Retina (tissue), 1 donor: ENCODE results near the gene MYCBP2.
"Not testable (repeated sequence)": the region's sequence is repeated elsewhere in the genome, so short reads cannot be mapped to it uniquely, and the experiment has no call there.

ENCODE experiments used
- DNase-seq: peaks from one replicate; pipeline ENCODE4 v3.0.0-alpha.2; 2016

MYCBP2 gene

GRCh38 chr13:77326905-77327604 is at the start of gene MYCBP2:
Gene MYCBP2, minus strand, starts transcription at chr13:77327094. Its CDS starts 319 bp downstream, at chr13:77326775.
- peak; percentile 94 for DNase-seq

GRCh38 chr13:77375560-77376108 is 48.7 kb upstream of the MYCBP2 start:
- no peak for DNase-seq

- DNase-seq = no peak
Measured at GRCh38 chr13:77374786-77375185, 47.9 kb upstream of the MYCBP2 start.

DNA sequence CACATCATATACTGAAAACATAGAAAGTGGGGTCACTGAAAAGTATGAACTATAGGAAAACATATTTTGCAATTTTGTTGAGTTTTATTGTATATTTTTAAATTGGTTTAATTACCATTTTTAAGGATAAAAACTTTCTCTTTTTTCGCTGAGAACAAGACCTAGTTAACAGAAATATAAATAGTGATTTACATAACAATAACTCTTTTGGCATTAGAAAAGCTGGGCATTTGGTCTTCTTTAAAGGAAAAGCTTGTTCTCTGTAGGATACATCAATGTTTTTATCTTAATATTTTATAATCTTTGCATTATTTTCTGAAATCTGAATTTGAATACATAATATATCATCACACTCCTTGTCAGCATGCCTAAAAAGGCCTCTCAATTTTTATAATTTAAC is 47.4 kb upstream of the MYCBP2 start:
- no peak for DNase-seq

DNA sequence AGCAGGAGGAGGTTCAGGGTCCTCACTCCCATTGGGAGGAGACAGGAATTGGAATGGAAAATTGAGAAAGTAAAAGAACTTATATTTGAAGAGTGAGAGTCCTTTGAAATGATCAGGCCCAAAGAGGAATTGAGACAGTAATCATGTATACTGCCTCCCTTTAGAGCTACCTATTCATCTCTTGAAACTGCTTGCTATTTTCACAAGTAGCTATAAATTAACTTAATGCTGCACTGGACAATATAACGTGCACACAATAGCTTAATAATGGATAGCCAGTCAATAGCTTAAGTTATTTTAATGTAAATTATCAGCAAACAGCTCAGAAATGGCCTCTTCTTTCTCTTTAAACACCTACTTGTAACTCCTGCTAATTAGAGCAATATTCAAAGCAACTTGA is 46.6 kb upstream of the MYCBP2 start:
- DNase-seq = no peak

- DNase-seq = no peak
Measured at GRCh38 chr13:77372275-77372674, 45.4 kb upstream of the MYCBP2 start.

GRCh38 chr13:77370888-77371287 is 44.0 kb upstream of the MYCBP2 start:
- DNase-seq = no peak

DNA sequence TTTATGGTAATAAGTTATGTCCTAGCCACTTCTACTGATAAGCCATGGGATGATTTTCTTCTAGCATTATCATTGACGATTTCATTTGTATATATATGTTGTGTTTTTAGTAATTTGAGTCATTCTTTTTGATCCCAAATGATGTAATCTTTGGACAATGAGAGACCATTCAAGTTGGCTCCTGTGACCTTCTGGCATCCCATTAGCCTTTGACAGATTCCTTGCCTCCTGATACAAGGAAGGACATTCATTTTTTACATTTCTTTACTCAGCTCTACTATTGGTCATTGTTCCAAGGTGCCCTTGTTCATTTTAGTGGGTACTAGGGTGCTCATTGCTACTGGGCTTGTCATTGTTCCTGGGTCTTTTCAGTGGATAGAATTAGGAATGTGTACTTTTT is 35.3 kb upstream of the MYCBP2 start:
- DNase-seq = no peak

GRCh38 chr13:77360032-77360685 is 33.3 kb upstream of the MYCBP2 start:
- no peak for DNase-seq

- no peak for DNase-seq
Measured at GRCh38 chr13:77359171-77359570, 32.3 kb upstream of the MYCBP2 start.

GRCh38 chr13:77358001-77358400 is 31.1 kb upstream of the MYCBP2 start:
- no peak for DNase-seq

DNA sequence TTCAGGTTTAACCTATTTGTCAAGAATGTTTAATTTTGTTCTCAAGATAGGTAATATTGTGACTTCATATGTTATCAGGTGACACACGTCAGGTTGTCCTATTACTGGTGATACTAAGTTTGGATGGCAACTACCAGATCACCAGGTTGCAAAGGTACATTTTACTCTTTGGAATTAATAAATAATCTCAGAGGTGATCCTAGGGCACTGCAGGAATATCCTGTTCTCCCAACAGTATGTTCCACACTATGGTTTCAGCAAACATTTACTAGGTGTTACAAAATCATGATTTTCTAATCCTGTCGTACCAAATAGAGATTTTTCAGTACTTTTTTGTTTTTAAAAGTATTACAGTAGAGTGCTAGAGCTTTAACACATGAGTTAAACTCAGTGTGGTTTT is 29.3 kb upstream of the MYCBP2 start:
- DNase-seq = no peak

- no peak for DNase-seq
Measured at GRCh38 chr13:77353995-77354394, 27.1 kb upstream of the MYCBP2 start.

DNA sequence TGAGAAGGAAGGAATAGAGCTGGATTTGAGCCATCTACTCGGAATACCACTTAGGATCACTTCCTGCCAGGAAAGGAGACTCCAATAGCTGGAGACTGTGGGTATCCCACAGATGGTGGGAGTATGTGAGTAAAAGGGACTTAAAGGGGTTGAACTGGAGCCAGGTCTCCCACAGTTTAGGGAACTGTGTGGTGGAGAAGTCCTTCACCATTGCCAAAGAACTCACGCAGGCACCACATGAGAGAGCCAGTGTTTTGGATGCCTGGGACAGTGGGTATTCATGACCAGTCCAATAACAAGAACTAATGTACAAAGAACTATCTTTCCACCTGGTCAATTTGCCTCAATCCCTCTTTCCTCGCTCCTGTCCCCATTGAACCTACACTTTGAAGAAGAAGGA is 24.4 kb upstream of the MYCBP2 start:
- no peak for DNase-seq

- no peak for DNase-seq
Measured at GRCh38 chr13:77350811-77351210, 23.9 kb upstream of the MYCBP2 start.

GRCh38 chr13:77349365-77349764 is 22.5 kb upstream of the MYCBP2 start:
- DNase-seq = no peak

- DNase-seq = not testable (repeated sequence)
Measured at GRCh38 chr13:77347351-77347750, 20.5 kb upstream of the MYCBP2 start.

- DNase-seq = no peak
Measured at GRCh38 chr13:77345150-77345780, 18.4 kb upstream of the MYCBP2 start.

GRCh38 chr13:77343841-77344240 is 16.9 kb upstream of the MYCBP2 start:
- DNase-seq = no peak

DNA sequence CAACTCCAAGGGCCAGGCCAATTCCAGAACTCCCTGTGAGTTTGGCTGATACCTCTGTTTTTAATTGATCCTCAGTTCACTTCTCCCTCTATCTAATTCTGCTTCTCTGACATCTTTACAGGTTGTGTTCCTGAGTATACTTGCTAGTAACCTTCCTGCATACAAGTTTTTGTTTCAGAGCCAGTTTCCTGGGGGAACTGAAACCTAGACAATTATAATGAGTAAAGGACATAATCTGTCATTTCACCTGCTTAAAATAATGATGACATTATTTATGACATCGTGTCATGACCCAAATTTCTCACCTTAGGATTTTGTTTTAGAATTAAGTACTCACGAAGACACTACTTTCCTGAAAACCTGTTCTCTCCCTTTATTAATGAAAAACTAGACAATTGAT is 12.5 kb upstream of the MYCBP2 start:
- DNase-seq = no peak

- DNase-seq = peak; percentile 24
Measured at GRCh38 chr13:77338961-77339401, 12.1 kb upstream of the MYCBP2 start.

DNA sequence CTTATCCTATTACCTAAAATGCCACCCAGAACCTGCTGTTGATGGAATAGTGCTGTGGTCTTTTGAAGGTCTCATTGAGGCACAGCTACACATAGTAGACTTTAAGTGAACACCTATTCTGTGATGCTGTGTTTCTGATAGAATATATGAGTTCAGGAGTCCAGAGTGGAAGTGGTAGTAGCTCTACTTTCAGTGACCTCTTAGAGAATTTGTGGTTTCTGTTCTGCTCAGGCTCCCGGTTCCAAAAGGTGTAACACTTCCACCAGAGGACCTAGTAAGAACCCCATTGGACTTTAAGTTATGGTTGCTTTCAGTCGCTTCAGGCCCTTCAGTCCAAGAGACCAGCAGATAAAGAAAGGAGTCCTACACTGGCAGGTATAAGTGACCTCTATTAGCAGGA is 11.4 kb upstream of the MYCBP2 start:
- DNase-seq = no peak

DNA sequence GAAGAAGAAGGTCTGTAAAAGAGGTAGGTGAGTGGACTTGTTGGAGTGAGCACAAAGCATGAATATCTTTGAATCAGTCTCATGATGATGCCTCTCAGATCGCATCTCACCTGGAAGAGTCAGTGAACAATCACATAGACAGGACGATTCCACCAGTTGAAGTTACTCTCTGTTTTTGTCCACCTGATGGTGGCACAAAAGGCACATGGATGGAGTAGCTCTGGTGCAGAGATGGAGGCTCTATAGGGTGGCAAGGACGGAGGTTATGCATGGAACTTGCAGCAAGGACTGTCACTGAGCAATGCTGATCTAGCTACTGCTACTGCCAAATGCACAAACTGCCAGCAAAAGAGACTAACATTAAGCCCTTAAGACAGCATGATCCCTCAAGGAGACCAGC is 10.3 kb upstream of the MYCBP2 start:
- DNase-seq = no peak

GRCh38 chr13:77335543-77335942 is 8.6 kb upstream of the MYCBP2 start:
- no peak for DNase-seq
